Endothelial cell of umbilical vein (primary cell): ENCODE measurements around the gene ZNF280C. TPM values are rescaled to one million over a fixed set of nuclear protein-coding genes. Genes with fewer than 3 reads are reported as not detected.

Experiments used
- BruUV-seq: library from RNA; stranded (reverse); fragments of 400-500 nt; replicated peaks from 2 replicates; lab custom pipeline; 2021; lab: Mats Ljungman, UMichigan
- CTCF ChIA-PET: fragments of 300-600, 350-600 bp; sonication (Branson Sonifier 250); formaldehyde crosslinking; loops from one replicate; lab custom pipeline; 2021; ENCODE audit warnings: antibody characterized with exemption, inconsistent platforms; lab: Charles Lee
- POLR2A ChIA-PET: fragments of 300-600, 350-600 bp; sonication (Branson Sonifier 250); formaldehyde crosslinking; loops from one replicate; lab custom pipeline; 2021; ENCODE audit warnings: antibody characterized with exemption, inconsistent platforms; lab: Charles Lee
- DNase-seq: peaks from one replicate; pipeline ENCODE4 v3.0.0-alpha.2; 2011; ENCODE audit warnings: low read depth, low spot score
- FAIRE-seq: peaks from 2 replicates; lab custom pipeline; 2011; peaks lifted over from hg19 to GRCh38; lab: Jason Lieb, UNC
- H2AFZ ChIP-seq: 2 replicates; pipeline ENCODE4 v1.6.0; 2012; ENCODE audit warnings: low read depth, low read length, control low read depth, inconsistent platforms
- H3K27ac ChIP-seq: 2 replicates; pipeline ENCODE4 v1.5.1; 2011; ENCODE audit warnings: low read depth, mild to moderate bottlenecking, control low read depth, low read length, moderate library complexity; ENCODE audit not compliant: insufficient read depth
- H3K27me3 ChIP-seq, 2 experiments: 2 replicates each; pipeline versions ENCODE4 v1.6.0 to v1.6.1; 2011; ENCODE audit warnings: low read length in 2 of 2, mixed read lengths in 1 of 2; ENCODE audit not compliant: control insufficient read depth in 2 of 2, insufficient read depth in 2 of 2
- H3K36me3 ChIP-seq, 2 experiments: 2 replicates in 1 of 2; 3 replicates in 1 of 2; pipeline ENCODE4 v1.5.1; 2011; ENCODE audit warnings: low read length in 2 of 2, mild to moderate bottlenecking in 1 of 2, moderate library complexity in 1 of 2; ENCODE audit not compliant: control insufficient read depth in 2 of 2, insufficient read depth in 2 of 2; ENCODE audit errors: extremely low read depth in 1 of 2
- H3K4me1 ChIP-seq: 3 replicates; pipeline ENCODE4 v1.5.1; 2011; ENCODE audit warnings: mild to moderate bottlenecking, low read length; ENCODE audit not compliant: control insufficient read depth, insufficient read depth; ENCODE audit errors: extremely low read depth
- H3K4me2 ChIP-seq: 2 replicates; pipeline ENCODE4 v1.6.1; 2011; ENCODE audit warnings: low read length, control low read depth, mixed read lengths; ENCODE audit not compliant: insufficient read depth
- H3K4me3 ChIP-seq, 3 experiments: fragments of 200-600 bp in 1 of 3; sonication (generic), shearing (Covaris generic) in 1 of 3; replicated peaks in 1 of 3; 2 replicates each; pipeline ENCODE4 v1.5.1; 2011 to 2016; ENCODE audit warnings: control low read depth in 3 of 3, low read length in 3 of 3, mild to moderate bottlenecking in 2 of 3, inconsistent platforms in 1 of 3, low read depth in 1 of 3, moderate library complexity in 1 of 3; ENCODE audit not compliant: insufficient read depth in 1 of 3
- H3K79me2 ChIP-seq: 2 replicates; pipeline ENCODE4 v1.6.0; 2012; ENCODE audit warnings: low read length, inconsistent platforms; ENCODE audit not compliant: control insufficient read depth, insufficient read depth
- H3K9ac ChIP-seq: replicated peaks from 2 replicates; pipeline ENCODE3; 2011; ENCODE audit warnings: low read length, control low read depth; ENCODE audit not compliant: insufficient read depth; ENCODE audit errors: extremely low read depth
- H3K9me1 ChIP-seq: replicated peaks from 3 replicates; pipeline ENCODE4 v1.6.0; 2011; ENCODE audit warnings: mild to moderate bottlenecking, low read length; ENCODE audit not compliant: control insufficient read depth, insufficient read depth; ENCODE audit errors: extremely low read depth
- H3K9me3 ChIP-seq: replicated peaks from 2 replicates; pipeline ENCODE4 v1.5.1; 2012; ENCODE audit warnings: low read length, inconsistent platforms; ENCODE audit not compliant: control insufficient read depth, insufficient read depth
- H4K20me1 ChIP-seq: replicated peaks from 2 replicates; pipeline ENCODE3; 2011; ENCODE audit warnings: mild to moderate bottlenecking, low read length; ENCODE audit not compliant: control insufficient read depth, insufficient read depth; ENCODE audit errors: extremely low read depth
- EZH2 ChIP-seq: IDR thresholded peaks from 2 replicates; pipeline ENCODE4 v1.6.1; 2012; ENCODE audit warnings: borderline replicate concordance, low read depth, mild to moderate bottlenecking, moderate library complexity, low read length, inconsistent platforms; ENCODE audit not compliant: severe bottlenecking
- FOS ChIP-seq: IDR thresholded peaks from 2 replicates; pipeline ENCODE4 v1.6.1; 2011; ENCODE audit warnings: mild to moderate bottlenecking, low read length, moderate library complexity, borderline replicate concordance; ENCODE audit not compliant: insufficient read depth
- GATA2 ChIP-seq: IDR thresholded peaks from 2 replicates; pipeline ENCODE4 v1.7.0; 2011; ENCODE audit warnings: low read depth, mild to moderate bottlenecking, moderate library complexity, mixed read lengths, low read length; ENCODE audit not compliant: insufficient read length, insufficient read depth
- JUN ChIP-seq: IDR thresholded peaks from 2 replicates; pipeline ENCODE4 v1.6.1; 2011; ENCODE audit warnings: borderline replicate concordance, low read depth; ENCODE audit not compliant: insufficient read length, insufficient read depth
- MYC ChIP-seq: IDR thresholded peaks from one replicate; pipeline ENCODE4 v1.6.1; 2011; ENCODE audit warnings: mild to moderate bottlenecking, low read depth, low read length
- POLR2A ChIP-seq: IDR thresholded peaks from 2 replicates; pipeline ENCODE4 v1.6.1; 2012; ENCODE audit warnings: low read depth, mild to moderate bottlenecking, control low read depth, low read length
- POLR2AphosphoS5 ChIP-seq: IDR thresholded peaks from 2 replicates; pipeline ENCODE4 v1.6.1; 2012; ENCODE audit warnings: low read depth, mild to moderate bottlenecking, control low read depth, low read length, moderate library complexity; ENCODE audit not compliant: insufficient read depth
- dilution Hi-C: fragments of 300-500 bp; cut with MboI; formaldehyde crosslinking; loops from one replicate; pipeline ENCODE4 v1.15.0; 2019; ENCODE audit warnings: low sequenced_read_pairs; ENCODE audit not compliant: extremely low pct_ligation_motif_present
- intact Hi-C: fragments of 100-400 bp; cut with micrococcal nuclease; formaldehyde crosslinking; loops from one replicate; pipeline ENCODE4 v1.10.0; 2022
- polyA plus RNA-seq, 4 experiments: library from polyadenylated mRNA; depleted of rRNA in 3 of 4; stranded (reverse) in 3 of 4; unstranded in 1 of 4; fragments of >200 nt; gene quantifications; 2 replicates each; pipeline versions ENCODE4 v1.2.1 to v1.2.3, GENCODE V29; 2011 to 2012; ENCODE audit warnings: missing spikeins in 1 of 4
- total RNA-seq: library from RNA; stranded (reverse); gene quantifications from 2 replicates; pipeline ENCODE4 v1.2.3, GENCODE V29; 2021
- TF ChIP-seq, protein P1 (sequence below), 2 donors: IDR thresholded peaks; 1 replicate in 1 of 2; 2 replicates in 1 of 2; pipeline ENCODE4 v1.5.1; 2011; ENCODE audit warnings: low read length in 2 of 2, mild to moderate bottlenecking in 2 of 2, moderate library complexity in 2 of 2, control low read depth in 1 of 2, inconsistent platforms in 1 of 2, low read depth in 1 of 2; ENCODE audit not compliant: insufficient read depth in 1 of 2; ENCODE audit errors: extremely low read depth in 1 of 2
- TF ChIP-seq, protein P2 (sequence below): IDR thresholded peaks from 2 replicates; pipeline ENCODE4 v1.6.1; 2011; ENCODE audit not compliant: insufficient read depth, insufficient read length

Gene ZNF280C
- total and polyA plus RNA-seq, 2 donors (not counting 3 experiments of a cell fraction or from before 2014, with no cell fraction given) = 3.2 to 7.7 TPM

DNA sequence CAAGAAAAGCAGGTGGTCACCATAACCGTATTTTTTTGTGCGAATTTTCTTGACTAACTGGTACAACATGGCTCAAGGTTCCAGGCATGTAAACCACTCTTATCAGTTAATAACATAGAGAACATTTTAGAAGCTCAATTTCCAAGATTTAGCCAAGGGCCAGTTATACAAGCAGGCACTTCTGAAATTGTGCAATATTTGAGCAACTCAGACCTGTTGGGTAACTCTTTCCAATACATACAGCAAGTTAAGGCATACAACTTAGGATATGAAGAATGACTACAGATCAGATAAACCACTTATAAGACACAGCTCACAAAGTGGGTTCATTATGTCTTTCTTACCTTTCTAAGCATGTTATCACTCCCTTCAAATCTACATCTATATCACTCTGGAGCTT, 43.9 kb downstream of the ZNF280C start:
- no peak for DNase-seq
- intact Hi-C loops (no loop called here), dilution Hi-C loops (no loop called here)
- no peak overlapping the region for H3K4me3 ChIP-seq
- H2AFZ ChIP-seq = no peak overlapping the region
- H3K4me1 ChIP-seq = no peaks in the 10 kb centered on the region
- no peaks in the 10 kb centered on the region for H3K27me3 ChIP-seq
- no peak for TF ChIP-seq MYC
- no peak for TF ChIP-seq FOS
- no peak for TF ChIP-seq POLR2AphosphoS5
- TF ChIP-seq GATA2 = no peak
- TF ChIP-seq, protein P1, sequence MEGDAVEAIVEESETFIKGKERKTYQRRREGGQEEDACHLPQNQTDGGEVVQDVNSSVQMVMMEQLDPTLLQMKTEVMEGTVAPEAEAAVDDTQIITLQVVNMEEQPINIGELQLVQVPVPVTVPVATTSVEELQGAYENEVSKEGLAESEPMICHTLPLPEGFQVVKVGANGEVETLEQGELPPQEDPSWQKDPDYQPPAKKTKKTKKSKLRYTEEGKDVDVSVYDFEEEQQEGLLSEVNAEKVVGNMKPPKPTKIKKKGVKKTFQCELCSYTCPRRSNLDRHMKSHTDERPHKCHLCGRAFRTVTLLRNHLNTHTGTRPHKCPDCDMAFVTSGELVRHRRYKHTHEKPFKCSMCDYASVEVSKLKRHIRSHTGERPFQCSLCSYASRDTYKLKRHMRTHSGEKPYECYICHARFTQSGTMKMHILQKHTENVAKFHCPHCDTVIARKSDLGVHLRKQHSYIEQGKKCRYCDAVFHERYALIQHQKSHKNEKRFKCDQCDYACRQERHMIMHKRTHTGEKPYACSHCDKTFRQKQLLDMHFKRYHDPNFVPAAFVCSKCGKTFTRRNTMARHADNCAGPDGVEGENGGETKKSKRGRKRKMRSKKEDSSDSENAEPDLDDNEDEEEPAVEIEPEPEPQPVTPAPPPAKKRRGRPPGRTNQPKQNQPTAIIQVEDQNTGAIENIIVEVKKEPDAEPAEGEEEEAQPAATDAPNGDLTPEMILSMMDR (IDR thresholded peaks at IDR 0.05; ENCODE audit: extremely low read depth in 1 of 2, insufficient read depth in 1 of 2, low read depth in 1 of 2, low read length in 2 of 2) = no peak
- TF ChIP-seq POLR2A = no peak
- no peak for TF ChIP-seq JUN
- TF ChIP-seq EZH2 = no peak
- TF ChIP-seq, protein P2, sequence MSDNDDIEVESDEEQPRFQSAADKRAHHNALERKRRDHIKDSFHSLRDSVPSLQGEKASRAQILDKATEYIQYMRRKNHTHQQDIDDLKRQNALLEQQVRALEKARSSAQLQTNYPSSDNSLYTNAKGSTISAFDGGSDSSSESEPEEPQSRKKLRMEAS = no peak
- H3K9me1 ChIP-seq = no peaks in the 10 kb centered on the region
- CTCF ChIA-PET = no interaction called here
- no peaks in the 10 kb centered on the region for H3K79me2 ChIP-seq
- no peaks in the 10 kb centered on the region for H3K9me3 ChIP-seq
- no peak overlapping the region for H3K27ac ChIP-seq
- no peaks in the 10 kb centered on the region for H4K20me1 ChIP-seq
- POLR2A ChIA-PET = no interaction called here
- FAIRE-seq = no peak
- H3K9ac ChIP-seq = no peak overlapping the region
- BruUV-seq = no TSS peak
- no peak overlapping the region for H3K4me2 ChIP-seq
- no peaks in the 10 kb centered on the region for H3K36me3 ChIP-seq
